Glutamatergic neuron (in vitro differentiated cells): ENCODE measurements around the gene SHROOM2. TPM values are rescaled to one million over a fixed set of nuclear protein-coding genes. Genes with fewer than 3 reads are reported as not detected.

Experiments used
- DNase-seq: peaks from one replicate; pipeline ENCODE4 v3.0.0; 2022
- H3K27ac Mint-ChIP-seq: one replicate; pipeline ENCODE4 v1.8.0; 2020; ENCODE audit warnings: mild to moderate bottlenecking, mixed read lengths, inconsistent platforms; ENCODE audit not compliant: unreplicated experiment
- H3K27me3 Mint-ChIP-seq: one replicate; pipeline ENCODE4 v1.8.0; 2020; ENCODE audit warnings: mild to moderate bottlenecking, moderate library complexity, mixed read lengths, inconsistent platforms; ENCODE audit not compliant: unreplicated experiment
- H3K36me3 Mint-ChIP-seq: one replicate; pipeline ENCODE4 v1.8.0; 2020; ENCODE audit warnings: mild to moderate bottlenecking, mixed read lengths, inconsistent platforms; ENCODE audit not compliant: unreplicated experiment
- H3K4me1 Mint-ChIP-seq: one replicate; pipeline ENCODE4 v1.8.0; 2020; ENCODE audit warnings: mild to moderate bottlenecking, low read depth, mixed read lengths, inconsistent platforms; ENCODE audit not compliant: unreplicated experiment
- H3K4me3 Mint-ChIP-seq: one replicate; pipeline ENCODE4 v1.8.0; 2020; ENCODE audit warnings: mild to moderate bottlenecking, mixed read lengths, inconsistent platforms; ENCODE audit not compliant: unreplicated experiment
- H3K9me3 Mint-ChIP-seq: one replicate; pipeline ENCODE4 v1.8.0; 2020; ENCODE audit warnings: mild to moderate bottlenecking, moderate library complexity, mixed read lengths, inconsistent platforms; ENCODE audit not compliant: unreplicated experiment
- total RNA-seq: library from RNA; stranded (reverse); fragmentation: NEBNext Ultra II Directional; extraction: Animal tissue kit (Norgen Biotek cat#: 25700); gene quantifications from one replicate; pipeline ENCODE4 v1.2.1, GENCODE V29; 2021; ENCODE audit not compliant: unreplicated experiment
- TF ChIP-seq, protein P1 (sequence below): fragments of 200-600 bp; sonication (generic); IDR thresholded peaks from one replicate; pipeline ENCODE4 v1.5.0; 2021; ENCODE audit not compliant: partially characterized antibody, unreplicated experiment

Gene SHROOM2
- total RNA-seq, 1 donor from 2014 or later = 3.1 TPM

DNA sequence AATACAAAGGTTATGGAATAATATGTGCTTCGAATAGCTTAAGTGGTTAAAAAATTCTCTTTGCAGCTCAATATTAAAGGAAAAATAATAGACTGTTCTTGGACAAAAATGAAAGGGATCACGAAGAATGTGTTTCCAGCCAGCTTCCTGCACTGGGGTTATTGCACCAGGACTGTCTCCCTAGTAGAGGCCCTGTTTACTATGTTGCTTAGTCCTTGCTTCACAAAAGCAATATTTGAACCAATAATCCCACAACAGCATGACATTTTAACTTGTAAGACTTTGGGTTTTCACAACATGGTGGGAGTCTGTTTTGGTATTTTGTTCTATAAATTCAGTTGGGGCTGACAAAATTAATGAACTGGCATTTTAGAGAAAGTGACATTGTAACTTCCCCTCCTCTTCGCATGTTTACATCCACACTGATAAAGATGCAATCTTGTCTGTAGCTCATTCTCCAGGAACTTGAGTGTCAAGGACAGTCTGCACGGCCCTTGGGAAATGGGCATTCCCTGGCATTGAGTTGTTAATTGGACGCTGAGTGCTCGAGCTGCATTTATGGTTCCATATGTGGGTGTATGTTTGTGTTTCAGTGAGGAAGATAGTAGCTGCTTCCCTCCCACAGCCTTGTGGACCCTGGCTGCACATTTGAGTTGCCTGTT lies 39.0 kb downstream of the SHROOM2 start:
- H3K4me1 Mint-ChIP-seq = peaks cover 3% of the 10 kb centered on the region
- no peak overlapping the region for H3K27ac Mint-ChIP-seq
- DNase-seq = no peak
- H3K27me3 Mint-ChIP-seq = peaks cover 5% of the 10 kb centered on the region
- no peak overlapping the region for H3K4me3 Mint-ChIP-seq
- TF ChIP-seq, protein P1, sequence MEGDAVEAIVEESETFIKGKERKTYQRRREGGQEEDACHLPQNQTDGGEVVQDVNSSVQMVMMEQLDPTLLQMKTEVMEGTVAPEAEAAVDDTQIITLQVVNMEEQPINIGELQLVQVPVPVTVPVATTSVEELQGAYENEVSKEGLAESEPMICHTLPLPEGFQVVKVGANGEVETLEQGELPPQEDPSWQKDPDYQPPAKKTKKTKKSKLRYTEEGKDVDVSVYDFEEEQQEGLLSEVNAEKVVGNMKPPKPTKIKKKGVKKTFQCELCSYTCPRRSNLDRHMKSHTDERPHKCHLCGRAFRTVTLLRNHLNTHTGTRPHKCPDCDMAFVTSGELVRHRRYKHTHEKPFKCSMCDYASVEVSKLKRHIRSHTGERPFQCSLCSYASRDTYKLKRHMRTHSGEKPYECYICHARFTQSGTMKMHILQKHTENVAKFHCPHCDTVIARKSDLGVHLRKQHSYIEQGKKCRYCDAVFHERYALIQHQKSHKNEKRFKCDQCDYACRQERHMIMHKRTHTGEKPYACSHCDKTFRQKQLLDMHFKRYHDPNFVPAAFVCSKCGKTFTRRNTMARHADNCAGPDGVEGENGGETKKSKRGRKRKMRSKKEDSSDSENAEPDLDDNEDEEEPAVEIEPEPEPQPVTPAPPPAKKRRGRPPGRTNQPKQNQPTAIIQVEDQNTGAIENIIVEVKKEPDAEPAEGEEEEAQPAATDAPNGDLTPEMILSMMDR = no peak
- H3K9me3 Mint-ChIP-seq = no peaks in the 10 kb centered on the region
- H3K36me3 Mint-ChIP-seq = no peaks in the 10 kb centered on the region

DNA sequence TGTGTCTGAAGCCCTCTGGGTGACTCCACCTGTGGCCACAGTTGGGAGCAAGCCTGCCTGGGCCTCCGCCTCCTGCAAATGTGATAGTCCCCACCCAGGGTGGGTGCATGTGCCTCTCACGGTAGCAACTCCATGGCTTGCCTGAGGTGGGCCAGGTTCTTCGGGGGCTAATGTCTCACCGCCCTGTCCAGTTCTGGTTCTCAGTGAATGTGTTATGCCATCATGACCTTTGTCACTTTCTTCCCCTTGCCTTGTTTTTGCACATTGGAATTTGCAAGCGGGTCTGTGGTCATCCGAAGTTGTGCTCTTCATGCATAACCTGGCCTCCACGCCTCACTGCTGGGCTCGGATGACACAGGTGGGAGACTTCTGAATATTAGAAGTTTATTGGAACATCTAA lies 39.7 kb downstream of the SHROOM2 start:
- Mint-ChIP-seq H3K4me1 (peaks cover 3% of the 10 kb centered on the region), H3K36me3 (no peaks in the 10 kb centered on the region), H3K27ac (no peak overlapping the region), H3K9me3 (no peaks in the 10 kb centered on the region), H3K4me3 (no peak overlapping the region), H3K27me3 (peaks cover 5% of the 10 kb centered on the region)
- TF ChIP-seq, protein P1 = no peak
- DNase-seq = no peak

DNA sequence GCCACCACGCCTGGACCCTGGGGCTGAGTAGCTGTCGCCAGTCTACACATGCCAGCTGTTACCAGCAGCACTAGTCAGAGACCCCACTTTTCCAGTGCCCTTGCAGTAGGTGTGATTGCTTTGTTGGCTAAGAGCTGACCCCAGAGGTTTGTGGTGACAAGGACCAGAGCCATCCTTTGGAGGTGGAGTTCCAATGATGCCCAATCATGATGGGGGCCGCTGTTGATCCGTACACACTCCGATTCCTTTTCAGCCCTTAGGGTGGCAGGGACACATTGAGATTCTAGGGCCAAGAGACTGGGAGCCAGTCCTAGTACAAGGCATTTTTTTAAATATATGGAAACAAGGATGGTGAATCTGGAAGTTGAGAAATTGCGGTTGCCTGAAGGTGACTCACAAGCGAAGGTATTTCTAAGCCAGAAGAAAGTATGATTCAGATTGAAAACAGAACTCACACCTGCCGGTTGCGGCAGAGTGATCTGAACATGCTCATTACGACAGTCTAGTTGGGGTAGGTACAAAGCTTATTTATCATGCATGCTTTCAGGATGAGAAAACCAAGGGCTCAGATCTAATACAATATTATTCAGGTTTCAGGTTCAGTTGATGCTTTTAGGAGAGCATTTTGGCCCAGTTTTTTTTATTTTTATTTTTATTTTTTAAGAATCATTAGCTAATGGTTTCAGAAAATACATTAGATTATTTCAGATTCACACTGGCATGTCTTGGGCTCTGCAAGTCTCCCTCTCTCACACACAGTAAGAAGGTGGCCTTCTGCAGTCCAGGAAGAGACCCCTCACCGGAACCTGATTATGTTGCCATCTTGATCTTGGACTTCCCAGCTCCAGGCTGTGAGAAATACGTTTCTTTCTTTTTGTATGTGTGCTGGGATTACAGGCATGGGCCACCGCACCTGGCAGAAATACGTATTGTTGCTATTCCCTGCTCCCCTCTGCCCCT lies 43.4 kb downstream of the SHROOM2 start:
- peaks cover 3% of the 10 kb centered on the region for H3K4me1 Mint-ChIP-seq
- no peaks in the 10 kb centered on the region for H3K27me3 Mint-ChIP-seq
- H3K36me3 Mint-ChIP-seq = no peaks in the 10 kb centered on the region
- no peaks in the 10 kb centered on the region for H3K9me3 Mint-ChIP-seq
- DNase-seq = no peak
- TF ChIP-seq, protein P1 = no peak
- H3K4me3 Mint-ChIP-seq = no peak overlapping the region
- H3K27ac Mint-ChIP-seq = no peak overlapping the region

DNA sequence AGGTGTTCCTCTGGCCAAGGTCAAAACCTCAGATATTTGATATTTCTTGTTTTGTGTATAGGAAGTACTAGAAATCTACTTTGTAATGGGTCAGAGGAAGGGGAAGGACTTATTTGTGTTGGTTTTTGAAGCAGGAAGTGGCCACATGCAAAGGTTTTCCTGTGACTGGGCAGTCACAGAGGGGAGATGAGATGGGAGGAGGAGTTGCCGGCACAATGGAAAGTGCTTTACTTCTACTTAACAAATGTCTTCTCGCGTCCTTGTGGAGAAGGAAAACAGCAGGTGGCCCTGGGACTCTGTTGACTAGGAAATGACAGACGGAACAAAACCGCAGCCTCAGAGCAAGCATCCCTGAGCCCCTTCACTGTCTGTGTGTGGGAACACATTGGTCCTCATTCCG lies 46.6 kb downstream of the SHROOM2 start:
- no peak for DNase-seq
- Mint-ChIP-seq H3K27me3 (no peaks in the 10 kb centered on the region), H3K4me1 (no peaks in the 10 kb centered on the region), H3K4me3 (no peak overlapping the region), H3K27ac (no peak overlapping the region), H3K9me3 (no peaks in the 10 kb centered on the region), H3K36me3 (no peaks in the 10 kb centered on the region)
- TF ChIP-seq, protein P1 = no peak
